Measurements from ENCODE around the gene RAB40AL. TPM values are rescaled to one million over a fixed set of nuclear protein-coding genes. Genes with fewer than 3 reads are reported as not detected.

Gene RAB40AL
- not detected in 2 replicates for total RNA-seq

GRCh38 chrX:102936972-102937371 is at the start of gene RAB40AL:
Gene RAB40AL, plus strand, starts transcription at chrX:102937272. Its CDS starts 47 bp downstream, at chrX:102937319.

Other genes with a start within 250 kb of the RAB40AL start
- 7.2 and 8.0 TPM in 2 replicates for gene GPRASP2, start 224.8 kb upstream of the RAB40AL start, total RNA-seq
- 1.3 and 1.7 TPM in 2 replicates for gene GPRASP3, start 216.5 kb upstream of the RAB40AL start, total RNA-seq
- not detected in 2 replicates for gene BEX1, start 126.9 kb downstream of the RAB40AL start, total RNA-seq
- gene NXF3, start 155.9 kb downstream of the RAB40AL start, total RNA-seq, result not detected in 2 replicates

Data from tracheal epithelial cell (primary cell).